ENCODE measurements around the gene STPG4. TPM values are rescaled to one million over a fixed set of nuclear protein-coding genes. Genes with fewer than 3 reads are reported as not detected.

Gene STPG4
- total RNA-seq, 1 experiment from 2014 or later, result 10.6 TPM

- H2AFZ ChIP-seq (ENCODE audit: low read depth, low read length, poor library complexity, severe bottlenecking), result no peak overlapping the region
- peaks cover 76 to 100% of the 10 kb centered on the region in 2 experiments for H3K4me1 ChIP-seq (ENCODE audit: control insufficient read depth in 1 of 2, insufficient read depth in 2 of 2, low read length in 2 of 2)
- no TSS peak for BruUV-seq (replicated peaks)
- ATAC-seq (no peak), DNase-seq (ENCODE audit: low read depth, low spot score) (no peak)
- ChIA-PET POLR2A (no interaction called here), CTCF (no interaction called here), RAD21 (ENCODE audit: low non-redundant PET in 1 of 2, low total read pairs in 2 of 2, uncharacterized antibody in 2 of 2, unreplicated experiment in 2 of 2) (no interaction called here)
- H3K9ac ChIP-seq (ENCODE audit: low read length), result peak overlapping the region; percentile 19; the same call in 1 of the 2 replicates
- H3K36me3 ChIP-seq (ENCODE audit: control insufficient read depth in 1 of 2, insufficient read depth in 2 of 2, low read length in 2 of 2), result 0 out of 4 replicates have a peak, but pooled peaks cover 0 to 3% of the 10 kb centered on the region in 2 experiments
- no peaks in the 10 kb centered on the region for H3K27me3 ChIP-seq (ENCODE audit: insufficient read depth, low read length)
- intact Hi-C loops (cut with micrococcal nuclease), result no loop called here
- no peak overlapping the region for H3K4me3 ChIP-seq (replicated peaks in 1 of 2; ENCODE audit: low read depth in 1 of 2, low read length in 2 of 2)
- TF ChIP-seq CEBPB (IDR thresholded peaks at IDR 0.05; ENCODE audit: low read depth) (no peak), YY1 (IDR thresholded peaks at IDR 0.05; ENCODE audit: extremely low read depth, insufficient replicate concordance, low read depth, low read length) (no peak), TCF7L2 (IDR thresholded peaks at IDR 0.05; ENCODE audit: borderline replicate concordance, extremely low read depth, insufficient read depth, insufficient read length) (no peak), SP1 (IDR thresholded peaks at IDR 0.05; ENCODE audit: low read depth) (no peak), EZH2 (IDR thresholded peaks at IDR 0.05) (no peak), ZFX (IDR thresholded peaks at IDR 0.05) (no peak)
- TF ChIP-seq, protein P1, sequence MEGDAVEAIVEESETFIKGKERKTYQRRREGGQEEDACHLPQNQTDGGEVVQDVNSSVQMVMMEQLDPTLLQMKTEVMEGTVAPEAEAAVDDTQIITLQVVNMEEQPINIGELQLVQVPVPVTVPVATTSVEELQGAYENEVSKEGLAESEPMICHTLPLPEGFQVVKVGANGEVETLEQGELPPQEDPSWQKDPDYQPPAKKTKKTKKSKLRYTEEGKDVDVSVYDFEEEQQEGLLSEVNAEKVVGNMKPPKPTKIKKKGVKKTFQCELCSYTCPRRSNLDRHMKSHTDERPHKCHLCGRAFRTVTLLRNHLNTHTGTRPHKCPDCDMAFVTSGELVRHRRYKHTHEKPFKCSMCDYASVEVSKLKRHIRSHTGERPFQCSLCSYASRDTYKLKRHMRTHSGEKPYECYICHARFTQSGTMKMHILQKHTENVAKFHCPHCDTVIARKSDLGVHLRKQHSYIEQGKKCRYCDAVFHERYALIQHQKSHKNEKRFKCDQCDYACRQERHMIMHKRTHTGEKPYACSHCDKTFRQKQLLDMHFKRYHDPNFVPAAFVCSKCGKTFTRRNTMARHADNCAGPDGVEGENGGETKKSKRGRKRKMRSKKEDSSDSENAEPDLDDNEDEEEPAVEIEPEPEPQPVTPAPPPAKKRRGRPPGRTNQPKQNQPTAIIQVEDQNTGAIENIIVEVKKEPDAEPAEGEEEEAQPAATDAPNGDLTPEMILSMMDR (IDR thresholded peaks at IDR 0.05 in 2 of 3, conservative IDR thresholded peaks at IDR 0.05 in 1 of 3; ENCODE audit: borderline replicate concordance in 1 of 3, insufficient read depth in 1 of 3, low read depth in 2 of 3, low read length in 2 of 3), result no peak
- TF ChIP-seq, protein P2, sequence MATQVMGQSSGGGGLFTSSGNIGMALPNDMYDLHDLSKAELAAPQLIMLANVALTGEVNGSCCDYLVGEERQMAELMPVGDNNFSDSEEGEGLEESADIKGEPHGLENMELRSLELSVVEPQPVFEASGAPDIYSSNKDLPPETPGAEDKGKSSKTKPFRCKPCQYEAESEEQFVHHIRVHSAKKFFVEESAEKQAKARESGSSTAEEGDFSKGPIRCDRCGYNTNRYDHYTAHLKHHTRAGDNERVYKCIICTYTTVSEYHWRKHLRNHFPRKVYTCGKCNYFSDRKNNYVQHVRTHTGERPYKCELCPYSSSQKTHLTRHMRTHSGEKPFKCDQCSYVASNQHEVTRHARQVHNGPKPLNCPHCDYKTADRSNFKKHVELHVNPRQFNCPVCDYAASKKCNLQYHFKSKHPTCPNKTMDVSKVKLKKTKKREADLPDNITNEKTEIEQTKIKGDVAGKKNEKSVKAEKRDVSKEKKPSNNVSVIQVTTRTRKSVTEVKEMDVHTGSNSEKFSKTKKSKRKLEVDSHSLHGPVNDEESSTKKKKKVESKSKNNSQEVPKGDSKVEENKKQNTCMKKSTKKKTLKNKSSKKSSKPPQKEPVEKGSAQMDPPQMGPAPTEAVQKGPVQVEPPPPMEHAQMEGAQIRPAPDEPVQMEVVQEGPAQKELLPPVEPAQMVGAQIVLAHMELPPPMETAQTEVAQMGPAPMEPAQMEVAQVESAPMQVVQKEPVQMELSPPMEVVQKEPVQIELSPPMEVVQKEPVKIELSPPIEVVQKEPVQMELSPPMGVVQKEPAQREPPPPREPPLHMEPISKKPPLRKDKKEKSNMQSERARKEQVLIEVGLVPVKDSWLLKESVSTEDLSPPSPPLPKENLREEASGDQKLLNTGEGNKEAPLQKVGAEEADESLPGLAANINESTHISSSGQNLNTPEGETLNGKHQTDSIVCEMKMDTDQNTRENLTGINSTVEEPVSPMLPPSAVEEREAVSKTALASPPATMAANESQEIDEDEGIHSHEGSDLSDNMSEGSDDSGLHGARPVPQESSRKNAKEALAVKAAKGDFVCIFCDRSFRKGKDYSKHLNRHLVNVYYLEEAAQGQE (IDR thresholded peaks at IDR 0.05; ENCODE audit: low read depth), result no peak
- H3K9me3 ChIP-seq (ENCODE audit: control insufficient read depth in 1 of 2, insufficient read depth in 1 of 2, low read depth in 1 of 2, low read length in 2 of 2), result no peaks in the 10 kb centered on the region
- no peak overlapping the region for H3K27ac ChIP-seq (ENCODE audit: low read depth, low read length)
- H3K9me2 ChIP-seq (ENCODE audit: insufficient read depth), result no peaks in the 10 kb centered on the region
- peaks cover 81% of the 10 kb centered on the region for H3K79me2 ChIP-seq (ENCODE audit: insufficient read depth, low read length)
- no peak overlapping the region for H3K4me2 ChIP-seq (ENCODE audit: low read length)
- no peaks in the 10 kb centered on the region for H4K20me1 ChIP-seq (ENCODE audit: insufficient read depth)
These were observed 80.4 kb downstream of the STPG4 start for GRCh38 chr2:47074691-47075090.
